Lung (tissue), 12 donors: ENCODE measurements around the gene MAP3K12. TPM values are rescaled to one million over a fixed set of nuclear protein-coding genes. Genes with fewer than 3 reads are reported as not detected.

Source experiments
- ATAC-seq: fragments of 200-7000 bp; cut with Tn5 transposase; one replicate; pipeline ENCODE4 v1.9.1; 2020; ENCODE audit warnings: moderate number of reproducible peaks; ENCODE audit not compliant: insufficient read depth, low FRiP score
- DNase-seq, 3 donors: peaks; one replicate each; pipeline ENCODE4 v3.0.0-alpha.2; 2013 to 2017
- H3K27ac ChIP-seq, 2 donors: one replicate each; pipeline ENCODE4 v1.5.1; 2013; ENCODE audit warnings: mild to moderate bottlenecking in 2 of 2, moderate library complexity in 2 of 2, control low read depth in 1 of 2, inconsistent platforms in 1 of 2, low read depth in 1 of 2, low read length in 1 of 2
- H3K27me3 ChIP-seq, 3 donors: one replicate each; pipeline ENCODE4 v1.5.1; 2013; ENCODE audit warnings: low read length in 2 of 3; ENCODE audit not compliant: control insufficient read depth in 3 of 3, insufficient read depth in 3 of 3
- H3K36me3 ChIP-seq, 4 donors: one replicate each; pipeline ENCODE4 v1.5.1; 2013; ENCODE audit warnings: low read length in 4 of 4, mild to moderate bottlenecking in 1 of 4, moderate library complexity in 1 of 4; ENCODE audit not compliant: control insufficient read depth in 4 of 4, insufficient read depth in 4 of 4
- H3K4me1 ChIP-seq, 5 donors: one replicate each; pipeline ENCODE4 v1.5.1; 2013; ENCODE audit warnings: low read length in 5 of 5, mild to moderate bottlenecking in 2 of 5, moderate library complexity in 1 of 5; ENCODE audit not compliant: control insufficient read depth in 5 of 5, insufficient read depth in 5 of 5
- H3K4me3 ChIP-seq: one replicate; pipeline ENCODE4 v1.5.1; 2013; ENCODE audit warnings: mild to moderate bottlenecking, control low read depth, moderate library complexity
- H3K9ac ChIP-seq, 2 donors: one replicate each; pipeline ENCODE4 v1.5.1; 2013; ENCODE audit warnings: low read length in 2 of 2, control low read depth in 1 of 2; ENCODE audit not compliant: insufficient read depth in 1 of 2
- H3K9me3 ChIP-seq, 4 donors: one replicate each; pipeline ENCODE4 v1.5.1; 2013; ENCODE audit warnings: low read length in 3 of 4, mild to moderate bottlenecking in 1 of 4, moderate library complexity in 1 of 4; ENCODE audit not compliant: control insufficient read depth in 4 of 4, insufficient read depth in 3 of 4
- CTCF ChIP-seq: IDR thresholded peaks from 2 replicates; pipeline ENCODE4 v1.5.1; 2012; ENCODE audit warnings: mild to moderate bottlenecking; ENCODE audit errors: control extremely low read depth, extremely low read depth
- WGBS, 2 donors: extraction: QIAGEN DNeasy Blood & Tissue Kit; methylation state at CpG; one replicate each; pipeline ENCODE4 v1.1.7; 2013; 5-methylcytosine and 5-hydroxymethylcytosine counted together
- polyA plus RNA-seq, 2 donors: library from polyadenylated mRNA; stranded (reverse); fragments of 200-250 nt; gene quantifications; one replicate each; pipeline ENCODE4 v1.2.1, GENCODE V29; 2013
- total RNA-seq, 2 donors: library from RNA; depleted of rRNA in 1 of 2; stranded (reverse); fragments of >200 nt in 1 of 2; gene quantifications; one replicate each; pipeline ENCODE4 v1.2.1, GENCODE V29; 2014 to 2021
- donor health status: control.
- donor health status: control.
- donor health status: Bipolar disorder and iron deficiency.
- donor health status: healthy.
- donor health status: DM: yes; HTN: yes; CAD: no.

Gene MAP3K12
- total and polyA plus RNA-seq, 4 donors: 13.4 to 25.4 (median 20.1) TPM

- Histone ChIP-seq H3K27me3 (no peaks in the 10 kb centered on the region), H3K9ac (no peak overlapping the region), H3K9me3 (no peaks in the 10 kb centered on the region), H3K36me3 (peaks cover 7 to 52% (median 47%) of the 10 kb centered on the region in 4 donors), H3K27ac (no peak overlapping the region), H3K4me3 (no peak overlapping the region), H3K4me1 (peaks cover 0 to 8% (median 3%) of the 10 kb centered on the region in 5 donors)
- no peak for TF ChIP-seq CTCF
- ATAC-seq: peak; percentile 4
- 86 to 93% methylated on average over 10 of the region's 10 CpGs for WGBS, 2 donors
- DNase-seq: no peak
Observed at GRCh38 chr12:53484686-53485575, 14.3 kb downstream of the MAP3K12 start.

GRCh38 chr12:53483979-53484377 is 15.3 kb downstream of the MAP3K12 start:
- no peaks in the 10 kb centered on the region for H3K9me3 ChIP-seq
- TF ChIP-seq CTCF: no peak
- no peak overlapping the region for H3K9ac ChIP-seq
- no peaks in the 10 kb centered on the region for H3K27me3 ChIP-seq
- peaks cover 0 to 6% (median under 1%) of the 10 kb centered on the region in 5 donors for H3K4me1 ChIP-seq
- H3K27ac ChIP-seq: no peak overlapping the region
- peaks cover 13 to 59% (median 51%) of the 10 kb centered on the region in 4 donors for H3K36me3 ChIP-seq
- ATAC-seq (no peak), DNase-seq (no peak)
- H3K4me3 ChIP-seq: no peak overlapping the region
- WGBS, 2 donors: 94% methylated on average over 4 of the region's 4 CpGs

GRCh38 chr12:53483225-53483978 is 15.9 kb downstream of the MAP3K12 start:
- ATAC-seq: no peak
- no peak for DNase-seq

More at GRCh38 chr12:53483225-53483978, 15.9 kb downstream of the MAP3K12 start:
- Histone ChIP-seq H3K9ac (no peak overlapping the region), H3K4me1 (peaks cover 0 to 6% (median 0%) of the 10 kb centered on the region in 5 donors), H3K27me3 (no peaks in the 10 kb centered on the region), H3K9me3 (no peaks in the 10 kb centered on the region), H3K27ac (no peak overlapping the region), H3K4me3 (no peak overlapping the region), H3K36me3 (peaks cover 15 to 65% (median 53%) of the 10 kb centered on the region in 4 donors)
- no peak for TF ChIP-seq CTCF
- WGBS, 2 donors: 76 to 83% methylated on average over 9 of the region's 9 CpGs
